Naive thymus-derived CD8-positive, alpha-beta T cell (primary cell): ENCODE measurements around the gene POTEH. TPM values are rescaled to one million over a fixed set of nuclear protein-coding genes. Genes with fewer than 3 reads are reported as not detected.
A peak's percentile ranks its signal among the peaks of the same experiment; 100 is the strongest.
"Not testable (repeated sequence)": the region's sequence is repeated elsewhere in the genome, so short reads cannot be mapped to it uniquely, and the experiment has no call there.

Experiments used
- ATAC-seq, 2 donors: fragments of 150-1000 bp; cut with Tn5 transposase in 1 of 2; sonication (Bioruptor Pico), chemical (Tn5 transposase) in 1 of 2; 1 replicate in 1 of 2; 2 replicates in 1 of 2; pipeline ENCODE4 v1.10.0; 2021; ENCODE audit warnings: mild to moderate bottlenecking in 2 of 2, moderate library complexity in 2 of 2
- POLR2A ChIA-PET: fragments of 350-600 bp; sonication (Branson Sonifier 250); formaldehyde crosslinking; loops from one replicate; lab custom pipeline; 2021; ENCODE audit warnings: antibody characterized with exemption; lab: Charles Lee
- DNase-seq, 10 donors: peaks; one replicate each; pipeline versions ENCODE4 v3.0.0 to v3.0.0-alpha.2; 2020 to 2022
- H3K27ac Mint-ChIP-seq, 10 donors: one replicate each; pipeline ENCODE4 v1.8.0; 2020 to 2022; ENCODE audit warnings: mild to moderate bottlenecking in 10 of 10, mixed read lengths in 10 of 10, moderate library complexity in 4 of 10, inconsistent platforms in 1 of 10
- H3K27me3 Mint-ChIP-seq, 5 donors: one replicate each; pipeline ENCODE4 v1.8.0; 2021 to 2022; ENCODE audit warnings: mixed read lengths in 5 of 5
- H3K36me3 Mint-ChIP-seq, 3 donors: one replicate each; pipeline ENCODE4 v1.8.0; 2020 to 2022; ENCODE audit warnings: mixed read lengths in 3 of 3, mild to moderate bottlenecking in 2 of 3, inconsistent platforms in 1 of 3
- H3K4me1 Mint-ChIP-seq, 4 donors: one replicate each; pipeline ENCODE4 v1.8.0; 2021 to 2022; ENCODE audit warnings: mixed read lengths in 4 of 4
- H3K4me3 Mint-ChIP-seq, 10 donors: one replicate each; pipeline ENCODE4 v1.8.0; 2020 to 2022; ENCODE audit warnings: mild to moderate bottlenecking in 10 of 10, mixed read lengths in 10 of 10, moderate library complexity in 6 of 10, inconsistent platforms in 1 of 10
- H3K9me3 Mint-ChIP-seq, 9 donors: one replicate each; pipeline ENCODE4 v1.8.0; 2020 to 2022; ENCODE audit warnings: mixed read lengths in 9 of 9, mild to moderate bottlenecking in 3 of 9, inconsistent platforms in 1 of 9, moderate library complexity in 1 of 9
- polyA plus RNA-seq, 3 donors: library from polyadenylated mRNA; unstranded; fragments of 300-500 nt; fragmentation: Illumina TruSeq; gene quantifications; one replicate each; pipeline ENCODE4 v1.2.3, GENCODE V29; 2021
- total RNA-seq, 8 experiments: library from RNA in 2 of 8; stranded (reverse) in 2 of 8; gene quantifications; one replicate each; pipeline ENCODE4 v1.2.3 and lab custom pipeline; 2021 to 2026

The POTEH gene
- total and polyA plus RNA-seq, 5 experiments from 2014 or later = not detected

DNA sequence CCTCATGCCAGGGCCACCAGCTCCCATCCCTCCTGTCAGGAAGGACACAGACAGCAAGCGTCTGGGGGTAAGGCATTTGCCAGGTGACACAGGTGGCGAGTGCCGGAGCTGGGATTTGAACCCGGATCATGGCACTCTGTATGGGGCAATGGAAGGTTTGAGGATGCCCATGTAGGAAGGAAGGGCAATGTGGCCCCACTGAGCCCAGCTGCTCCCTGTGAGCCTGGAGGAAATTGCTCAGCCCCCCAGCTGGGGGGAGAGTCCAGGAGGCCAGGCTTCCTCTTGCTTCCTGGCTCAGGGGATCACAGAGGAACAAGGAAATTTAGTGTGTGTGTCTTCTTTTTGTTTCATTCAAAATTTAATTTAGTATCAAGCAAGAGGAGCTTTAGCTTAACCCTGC lies 2.1 kb upstream of the POTEH start:
- H3K9me3 Mint-ChIP-seq, H3K36me3 Mint-ChIP-seq, H3K27me3 Mint-ChIP-seq, H3K27ac Mint-ChIP-seq, POLR2A ChIA-PET, ATAC-seq, H3K4me3 Mint-ChIP-seq, H3K4me1 Mint-ChIP-seq, DNase-seq: not testable (repeated sequence)

DNA sequence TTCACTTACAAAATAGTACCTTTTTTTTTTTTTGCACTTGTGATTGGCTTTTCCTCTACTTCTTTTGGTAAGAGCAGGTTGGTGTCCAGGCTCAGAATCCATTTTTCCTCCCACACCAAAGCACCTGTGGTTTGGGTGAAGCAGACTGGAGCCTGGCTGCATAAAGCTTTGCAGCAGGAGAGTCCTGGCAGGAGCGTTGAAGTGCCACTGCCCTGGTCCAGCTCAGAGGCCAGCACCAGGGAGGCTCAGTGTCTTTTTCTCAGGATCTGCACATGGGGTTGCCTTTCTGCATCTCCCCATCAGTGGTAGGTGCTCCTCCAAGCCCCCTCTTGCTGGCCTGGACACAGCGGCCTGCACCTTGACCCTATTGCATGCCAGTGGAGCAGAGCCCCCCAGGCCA lies 1.7 kb upstream of the POTEH start:
- H3K27ac Mint-ChIP-seq, ATAC-seq, DNase-seq, H3K27me3 Mint-ChIP-seq, H3K4me1 Mint-ChIP-seq, H3K9me3 Mint-ChIP-seq, H3K4me3 Mint-ChIP-seq, POLR2A ChIA-PET, H3K36me3 Mint-ChIP-seq: not testable (repeated sequence)

DNA sequence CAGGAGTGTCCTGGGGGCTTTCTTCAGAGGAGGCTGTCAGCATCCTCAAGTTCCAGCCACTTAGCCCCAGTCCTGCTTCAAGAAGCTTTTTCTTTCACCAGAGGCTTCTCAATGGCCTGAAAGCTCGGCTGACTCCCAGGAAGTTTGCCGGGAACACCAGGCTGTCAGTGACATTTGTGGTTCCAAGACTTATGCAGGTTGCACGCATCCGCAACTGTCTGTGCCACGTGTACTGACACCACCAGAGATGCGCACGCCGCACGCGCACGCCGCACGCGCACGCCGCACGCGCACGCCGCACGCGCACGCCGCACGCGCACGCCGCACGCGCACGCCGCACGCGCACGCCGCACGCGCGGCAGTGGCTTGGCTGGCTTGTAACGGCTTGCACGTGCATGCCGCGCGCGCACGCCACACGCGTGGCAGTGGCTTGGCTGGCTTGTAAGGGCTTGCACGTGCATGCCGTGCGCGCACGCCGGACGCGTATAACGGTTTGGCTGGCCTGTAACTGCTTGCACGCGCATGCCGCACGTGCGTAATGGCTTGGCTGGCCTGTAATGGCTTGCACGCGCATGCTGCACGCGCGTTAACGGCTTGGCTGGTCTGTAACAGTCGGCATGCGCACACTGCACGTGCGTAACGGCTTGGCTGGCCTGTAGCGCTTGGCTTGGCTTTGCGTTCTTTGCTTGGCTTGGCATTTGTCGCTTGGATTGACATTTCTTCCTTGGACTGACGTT lies 646 bp upstream of the POTEH start:
- H3K27ac Mint-ChIP-seq, POLR2A ChIA-PET, DNase-seq: not testable (repeated sequence)

DNA sequence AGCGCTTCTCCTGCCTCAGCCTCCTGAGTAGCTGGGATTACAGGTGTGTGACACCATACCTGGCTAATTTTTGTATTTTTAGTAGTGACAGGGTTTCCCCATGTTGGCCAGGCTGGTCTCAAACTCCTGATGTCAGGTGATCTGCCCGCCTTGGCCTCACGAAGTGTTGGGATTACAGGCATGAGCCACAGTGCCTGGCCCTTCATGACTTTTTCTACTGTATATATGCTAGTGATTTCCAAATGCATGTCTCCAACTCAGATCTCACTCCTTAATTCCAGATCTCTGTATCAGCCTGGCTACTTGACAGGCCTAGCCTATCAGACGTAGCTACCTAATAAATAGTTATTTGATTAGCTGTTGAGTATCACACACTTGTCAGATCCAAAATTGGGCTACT lies 23.8 kb downstream of the POTEH start:
- H3K36me3 Mint-ChIP-seq, H3K27ac Mint-ChIP-seq, DNase-seq, H3K9me3 Mint-ChIP-seq, H3K27me3 Mint-ChIP-seq, H3K4me1 Mint-ChIP-seq, H3K4me3 Mint-ChIP-seq, POLR2A ChIA-PET: not testable (repeated sequence)
- peak in 1 of 2 donors; percentile 30 for ATAC-seq

More for the DNA sequence above, 646 bp upstream of the POTEH start:
- not testable (repeated sequence) for H3K4me1 Mint-ChIP-seq, H3K36me3 Mint-ChIP-seq, H3K9me3 Mint-ChIP-seq, H3K4me3 Mint-ChIP-seq, ATAC-seq, H3K27me3 Mint-ChIP-seq

DNA sequence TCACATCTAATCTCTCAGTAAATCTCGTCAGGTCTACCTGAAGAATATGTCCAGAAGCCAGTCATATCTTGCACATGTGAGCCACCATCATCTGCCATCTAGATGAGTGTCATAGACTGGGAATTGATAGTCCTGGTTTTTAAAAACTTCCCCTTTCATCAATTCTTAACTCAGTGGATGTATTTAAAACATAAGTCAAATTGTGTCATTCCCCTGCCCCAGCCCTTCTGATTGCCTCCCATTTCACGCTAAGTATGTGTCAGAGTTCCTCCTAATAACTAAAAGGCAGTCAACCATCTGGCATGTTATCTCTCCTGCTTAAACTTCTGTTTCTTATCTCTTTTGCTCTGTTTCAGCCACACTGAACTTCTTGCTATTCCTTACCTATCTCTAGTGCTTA lies 24.3 kb downstream of the POTEH start:
- H3K4me3 Mint-ChIP-seq, DNase-seq, H3K27ac Mint-ChIP-seq, ATAC-seq, H3K9me3 Mint-ChIP-seq, H3K4me1 Mint-ChIP-seq, H3K27me3 Mint-ChIP-seq, H3K36me3 Mint-ChIP-seq, POLR2A ChIA-PET: not testable (repeated sequence)

DNA sequence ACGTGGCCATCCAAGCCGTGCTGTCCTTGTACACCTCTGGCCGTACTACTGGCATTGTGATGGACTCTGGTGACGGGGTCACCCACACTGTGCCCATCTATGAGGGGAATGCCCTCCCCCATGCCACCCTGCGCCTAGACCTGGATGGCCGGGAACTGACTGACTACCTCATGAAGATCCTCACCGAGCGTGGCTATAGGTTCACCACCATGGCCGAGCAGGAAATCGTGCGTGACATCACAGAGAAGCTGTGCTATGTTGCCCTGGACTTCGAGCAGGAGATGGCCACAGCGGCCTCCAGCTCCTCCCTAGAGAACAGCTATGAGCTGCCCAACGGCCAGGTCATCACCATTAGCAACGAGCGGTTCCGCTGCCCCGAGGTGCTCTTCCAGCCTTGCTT lies 32.1 kb downstream of the POTEH start:
- DNase-seq, ATAC-seq, H3K27me3 Mint-ChIP-seq, H3K4me1 Mint-ChIP-seq, H3K9me3 Mint-ChIP-seq, POLR2A ChIA-PET, H3K36me3 Mint-ChIP-seq, H3K4me3 Mint-ChIP-seq, H3K27ac Mint-ChIP-seq: not testable (repeated sequence)

DNA sequence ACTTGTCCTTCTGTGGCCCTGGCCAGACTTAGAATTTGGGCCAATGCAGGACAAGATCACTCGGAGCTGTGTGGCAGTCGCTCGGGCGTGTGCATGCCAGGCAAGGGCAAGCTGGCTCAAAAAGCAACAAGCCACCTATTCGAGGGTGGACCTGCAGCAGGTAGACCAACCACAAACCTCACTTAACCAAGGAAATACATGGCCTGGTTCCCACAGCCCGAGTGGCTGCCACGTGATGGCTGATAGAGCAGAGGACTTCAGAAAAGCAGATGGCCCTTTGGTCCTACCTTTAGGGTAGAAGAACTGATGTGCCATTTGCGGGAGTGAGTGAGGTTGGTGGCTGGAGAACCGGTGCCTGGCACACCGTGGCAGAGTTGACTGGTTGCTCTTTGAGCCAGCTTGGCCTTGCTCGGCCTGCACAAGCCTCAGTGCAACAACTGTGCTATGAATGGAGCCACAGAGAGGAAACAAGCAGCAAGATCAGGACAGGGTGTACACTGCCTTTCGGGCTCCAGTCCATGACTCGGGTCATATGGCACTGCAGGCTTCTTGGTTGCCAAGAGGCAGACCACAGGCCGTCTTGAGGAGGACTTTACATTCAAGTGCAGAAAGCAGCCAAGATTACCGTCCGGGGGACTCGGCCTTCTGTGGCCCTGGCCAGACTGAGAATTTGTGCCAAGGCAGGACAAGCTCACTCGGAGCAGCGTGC lies 39.5 kb downstream of the POTEH start:
- H3K4me1 Mint-ChIP-seq, POLR2A ChIA-PET, ATAC-seq, H3K9me3 Mint-ChIP-seq, H3K27ac Mint-ChIP-seq, H3K36me3 Mint-ChIP-seq, H3K4me3 Mint-ChIP-seq, H3K27me3 Mint-ChIP-seq: not testable (repeated sequence)
- DNase-seq = peak in 1 of 10 donors; percentile 35

DNA sequence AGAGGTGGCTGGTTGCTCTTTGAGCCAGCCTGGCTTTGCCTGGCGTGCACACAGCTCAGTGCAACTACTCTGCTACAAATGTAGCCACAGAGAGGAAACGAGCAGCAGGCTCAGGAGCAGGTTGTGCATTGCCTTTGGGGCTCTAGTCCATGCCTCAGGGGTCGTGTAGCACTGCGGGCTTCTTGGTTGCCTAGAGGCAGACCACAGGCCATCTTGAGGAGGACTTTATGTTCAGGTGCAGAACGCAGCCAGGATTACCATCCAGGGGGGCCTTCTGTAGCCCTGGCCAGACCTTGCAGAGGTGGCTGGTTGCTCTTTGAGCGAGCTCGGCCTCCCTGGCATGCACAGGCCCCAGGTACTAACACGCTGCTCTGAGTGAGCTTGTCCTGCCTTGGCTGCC lies 41.2 kb downstream of the POTEH start:
- H3K9me3 Mint-ChIP-seq, H3K27me3 Mint-ChIP-seq, H3K27ac Mint-ChIP-seq, POLR2A ChIA-PET, H3K4me3 Mint-ChIP-seq, ATAC-seq, H3K4me1 Mint-ChIP-seq, H3K36me3 Mint-ChIP-seq: not testable (repeated sequence)
- peak in 1 of 10 donors; percentile 37 for DNase-seq

DNA sequence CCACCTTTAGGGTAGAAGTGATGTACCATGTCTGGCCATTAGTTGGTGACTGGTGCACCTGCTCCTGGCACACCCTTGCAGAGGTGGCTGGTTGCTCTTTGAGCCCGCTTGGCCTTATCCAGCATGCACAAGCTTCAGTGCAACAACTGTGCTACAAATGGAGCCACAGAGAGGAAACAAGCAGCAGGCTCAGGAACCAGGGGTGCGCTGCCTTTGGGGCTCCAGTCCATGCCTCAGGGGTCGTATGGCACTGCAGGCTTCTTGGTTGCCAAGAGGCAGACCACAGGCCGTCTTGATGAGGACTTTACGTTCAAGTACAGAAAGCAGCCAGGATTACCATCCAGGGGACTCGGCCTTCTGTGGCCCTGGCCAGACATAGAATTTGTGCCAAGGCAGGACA lies 44.6 kb downstream of the POTEH start:
- DNase-seq, POLR2A ChIA-PET, H3K4me3 Mint-ChIP-seq, H3K36me3 Mint-ChIP-seq, H3K9me3 Mint-ChIP-seq, ATAC-seq, H3K27ac Mint-ChIP-seq, H3K27me3 Mint-ChIP-seq, H3K4me1 Mint-ChIP-seq: not testable (repeated sequence)

DNA sequence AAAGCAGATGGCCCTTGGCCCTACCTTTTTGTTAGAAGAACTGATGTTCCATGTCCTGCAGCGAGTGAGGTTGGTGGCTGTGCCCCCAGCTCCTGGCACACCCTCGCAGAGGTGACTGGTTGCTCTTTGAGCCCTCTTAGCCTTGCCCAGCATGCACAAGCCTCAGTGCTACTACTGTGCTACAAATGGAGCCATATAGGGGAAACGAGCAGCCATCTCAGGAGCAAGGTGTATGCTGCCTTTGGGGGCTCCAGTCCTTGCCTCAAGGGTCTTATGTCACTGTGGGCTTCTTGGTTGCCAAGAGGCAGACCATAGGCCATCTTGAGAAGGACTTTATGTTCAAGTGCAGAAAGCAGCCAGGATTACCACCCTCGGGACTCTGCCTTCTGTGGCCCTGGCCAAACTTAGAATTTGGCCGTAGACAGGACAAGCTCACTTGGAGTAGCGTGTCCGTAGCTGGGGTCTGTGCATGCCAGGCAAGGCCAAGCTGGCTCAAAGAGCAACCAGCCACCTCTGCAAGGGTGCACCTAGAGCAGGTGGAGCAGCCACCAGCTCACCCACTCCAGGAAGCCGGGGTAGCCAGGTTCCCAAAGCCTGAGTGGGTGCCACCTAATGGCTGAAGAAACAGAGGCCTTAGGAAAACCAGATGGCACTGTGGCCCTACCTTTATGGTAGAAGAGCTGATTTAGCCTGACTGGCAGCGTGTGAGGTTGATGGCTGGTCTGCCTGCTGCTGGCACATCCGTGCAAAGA lies 48.5 kb downstream of the POTEH start:
- H3K27ac Mint-ChIP-seq, H3K4me1 Mint-ChIP-seq, ATAC-seq, H3K9me3 Mint-ChIP-seq, H3K27me3 Mint-ChIP-seq, POLR2A ChIA-PET, H3K36me3 Mint-ChIP-seq, H3K4me3 Mint-ChIP-seq: not testable (repeated sequence)
- DNase-seq = peak in 1 of 10 donors; percentile 28

DNA sequence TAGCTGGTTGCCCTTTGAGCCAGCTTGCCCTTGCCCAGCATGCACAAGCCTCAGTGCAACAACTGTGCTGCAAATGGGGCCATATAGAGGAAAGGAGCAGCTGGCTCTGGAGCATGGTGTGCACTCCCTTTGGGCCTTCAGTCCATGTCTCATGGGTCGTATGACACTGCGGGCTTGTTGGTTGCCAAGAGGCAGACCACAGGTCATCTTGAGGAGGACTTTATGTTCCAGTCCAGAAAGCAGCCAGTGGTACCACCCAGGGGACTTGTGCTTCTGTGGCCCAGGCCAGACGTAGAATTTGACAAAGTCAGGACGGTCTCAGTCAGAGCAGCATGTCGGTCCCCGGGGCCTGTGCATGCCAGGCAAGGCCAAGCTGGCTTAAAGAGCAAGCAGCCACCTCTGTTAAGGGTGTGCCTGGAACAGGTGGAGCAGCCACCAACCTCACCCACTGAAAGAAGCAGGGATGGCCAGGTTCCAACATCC lies 49.1 kb downstream of the POTEH start:
- H3K9me3 Mint-ChIP-seq, ATAC-seq, H3K27me3 Mint-ChIP-seq, H3K4me1 Mint-ChIP-seq, DNase-seq, H3K27ac Mint-ChIP-seq, POLR2A ChIA-PET, H3K36me3 Mint-ChIP-seq, H3K4me3 Mint-ChIP-seq: not testable (repeated sequence)

DNA sequence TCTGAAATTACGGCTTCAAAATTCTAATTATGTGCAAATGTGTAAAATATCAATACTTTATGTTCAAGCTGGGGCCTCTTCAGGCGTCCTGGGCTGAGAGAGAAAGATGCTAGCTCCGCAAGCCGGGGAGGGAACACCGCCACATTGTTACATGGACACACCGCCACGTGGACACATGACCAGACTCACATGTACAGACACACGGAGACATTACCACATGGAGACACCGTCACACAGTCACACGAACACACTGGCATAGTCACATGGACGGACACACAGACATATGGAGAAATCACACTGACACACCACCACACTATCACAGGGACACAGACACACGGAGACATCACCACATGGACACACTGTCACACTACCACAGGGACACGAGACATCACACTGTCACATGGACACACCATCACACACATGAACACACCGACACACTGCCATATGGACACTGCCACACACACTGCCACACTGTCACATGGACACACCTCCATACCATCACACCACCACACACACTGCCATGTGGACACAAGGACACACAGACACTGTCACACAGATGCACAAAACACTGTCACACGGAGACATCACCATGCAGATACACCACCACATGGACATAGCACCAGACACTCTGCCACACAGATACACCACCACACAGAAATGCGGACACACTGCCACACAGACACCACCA lies 58.0 kb downstream of the POTEH start:
- POLR2A ChIA-PET, H3K27ac Mint-ChIP-seq, H3K4me1 Mint-ChIP-seq, DNase-seq, ATAC-seq, H3K36me3 Mint-ChIP-seq, H3K4me3 Mint-ChIP-seq, H3K27me3 Mint-ChIP-seq: not testable (repeated sequence)
- H3K9me3 Mint-ChIP-seq = peaks cover 0 to 10% (median 0%) of the 10 kb centered on the region in 9 donors
